K562 (cell line): ENCODE data around the gene TIAM1. TPM values are rescaled to one million over a fixed set of nuclear protein-coding genes. Genes with fewer than 3 reads are reported as not detected.
A peak's percentile ranks its signal among the peaks of the same experiment; 100 is the strongest.

Source experiments
- ATAC-seq: fragments of 200-7000 bp; cut with Tn5 transposase; 3 replicates; pipeline ENCODE4 v1.9.1; 2020; ENCODE audit warnings: moderate library complexity
- BruUV-seq: library from RNA; stranded (reverse); fragments of 400-500 nt; replicated peaks from 2 replicates; lab custom pipeline; 2021; lab: Mats Ljungman, UMichigan
- CTCF ChIA-PET: fragments of 300-600 bp; formaldehyde crosslinking; extraction: SDS; loops from one replicate; lab custom pipeline; 2021; ENCODE audit warnings: low intra/inter-chr PET ratio; lab: Yijun Ruan, JAX
- POLR2A ChIA-PET: fragments of 300-600, 350-650 bp; sonication (Branson Sonifier 250); formaldehyde crosslinking; extraction: SDS; loops from one replicate; lab custom pipeline; 2021; ENCODE audit warnings: antibody characterized with exemption, inconsistent platforms; lab: Yijun Ruan, JAX
- DNase-seq, 4 experiments: peaks; one replicate each; pipeline versions ENCODE4 v3.0.0 to v3.0.0-alpha.2; 2011 to 2018; ENCODE audit warnings: low spot score in 3 of 4, mixed read lengths in 3 of 4; ENCODE audit errors: extremely low read depth in 1 of 4
- FAIRE-seq: peaks from 2 replicates; lab custom pipeline; 2011; peaks lifted over from hg19 to GRCh38; lab: Jason Lieb, UNC
- H2AFZ ChIP-seq: 2 replicates; pipeline ENCODE4 v1.6.0; 2011; ENCODE audit warnings: low read depth, low read length, control low read depth, inconsistent platforms
- H3K27ac ChIP-seq: fragments of 200-600 bp; 3 replicates; pipeline ENCODE4 v1.8.0; 2011; ENCODE audit warnings: low read depth, mild to moderate bottlenecking, control low read depth, inconsistent platforms, low read length, moderate library complexity, mixed read lengths; ENCODE audit errors: extremely low read depth
- H3K27me3 ChIP-seq, 2 experiments: fragments of 300-600 bp in 1 of 2; 2 replicates in 1 of 2; 3 replicates in 1 of 2; pipeline versions ENCODE4 v1.6.0 to v1.8.0; 2011; ENCODE audit warnings: inconsistent platforms in 2 of 2, low read length in 2 of 2, mild to moderate bottlenecking in 1 of 2, mixed read lengths in 1 of 2, moderate library complexity in 1 of 2; ENCODE audit not compliant: control insufficient read depth in 2 of 2, insufficient read depth in 2 of 2
- H3K36me3 ChIP-seq: fragments of 300-600 bp; 3 replicates; pipeline ENCODE4 v1.8.0; 2011; ENCODE audit warnings: mild to moderate bottlenecking, low read length, inconsistent platforms; ENCODE audit not compliant: control insufficient read depth, insufficient read depth
- H3K4me1 ChIP-seq, 2 experiments: fragments of 200-600 bp in 1 of 2; replicated peaks in 1 of 2; 2 replicates in 1 of 2; 3 replicates in 1 of 2; pipeline versions ENCODE4 v1.5.1 to v1.8.0; 2011; ENCODE audit warnings: inconsistent platforms in 2 of 2, low read length in 2 of 2, mild to moderate bottlenecking in 1 of 2, mixed read lengths in 1 of 2, moderate library complexity in 1 of 2; ENCODE audit not compliant: control insufficient read depth in 2 of 2, insufficient read depth in 2 of 2
- H3K4me2 ChIP-seq: 2 replicates; pipeline ENCODE4 v1.6.1; 2011; ENCODE audit warnings: low read length, control low read depth, inconsistent platforms, mixed read lengths; ENCODE audit not compliant: insufficient read depth
- H3K4me3 ChIP-seq: fragments of 200-600 bp; sonication (generic), shearing (Covaris generic); 2 replicates; pipeline ENCODE4 v1.5.1; 2016; ENCODE audit warnings: control low read depth, inconsistent platforms
- H3K79me2 ChIP-seq: fragments of 200-600 bp; 3 replicates; pipeline ENCODE4 v1.8.0; 2011; ENCODE audit warnings: low read length, inconsistent platforms; ENCODE audit not compliant: control insufficient read depth, insufficient read depth
- H3K9ac ChIP-seq, 2 experiments: 2 replicates each; pipeline versions ENCODE4 v1.6.0 to v1.6.1; 2011; ENCODE audit warnings: low read depth in 2 of 2, low read length in 2 of 2, control low read depth in 1 of 2, inconsistent platforms in 1 of 2, mild to moderate bottlenecking in 1 of 2, mixed read lengths in 1 of 2; ENCODE audit not compliant: insufficient read depth in 1 of 2
- H3K9me1 ChIP-seq: one replicate; pipeline ENCODE4 v1.6.0; 2011; ENCODE audit warnings: inconsistent platforms, mild to moderate bottlenecking, low read length, moderate library complexity; ENCODE audit not compliant: control insufficient read depth, insufficient read depth
- H3K9me3 ChIP-seq: replicated peaks from 2 replicates; pipeline ENCODE4 v1.5.1; 2011; ENCODE audit warnings: low read depth, low read length, inconsistent platforms; ENCODE audit not compliant: control insufficient read depth, insufficient read depth
- H4K20me1 ChIP-seq: replicated peaks from 2 replicates; pipeline ENCODE4 v1.6.1; 2011; ENCODE audit warnings: low read length, inconsistent platforms, mixed read lengths; ENCODE audit not compliant: control insufficient read depth, insufficient read depth
- ATF6 ChIP-seq: sonication (generic); formaldehyde crosslinking; IDR thresholded peaks from 2 replicates; pipeline ENCODE4 v1.4.0; 2020; ENCODE audit warnings: mild to moderate bottlenecking, missing genetic modification reagents
- CEBPB ChIP-seq: fragments of 450-650 bp; IDR thresholded peaks from 2 replicates; pipeline ENCODE4 v1.6.1; 2016; ENCODE audit warnings: missing genetic modification characterization, missing compliant biosample characterization
- MEF2D ChIP-seq: conservative IDR thresholded peaks from 2 replicates; pipeline ENCODE4 v1.6.1; 2016; ENCODE audit warnings: low read depth, missing genetic modification characterization, missing compliant biosample characterization
- NFE2L1 ChIP-seq: fragments of 450-650 bp; IDR thresholded peaks from 2 replicates; pipeline ENCODE4 v1.6.1; 2016; ENCODE audit warnings: missing genetic modification characterization, low read depth, mild to moderate bottlenecking, missing compliant biosample characterization, moderate library complexity, borderline replicate concordance
- RNF2 ChIP-seq: sonication (generic); IDR thresholded peaks from 2 replicates; pipeline ENCODE4 v1.6.1; 2016
- SRSF1 ChIP-seq: fragments of 200-400 bp; formaldehyde crosslinking; IDR thresholded peaks from 2 replicates; pipeline ENCODE4 v1.6.1; 2017; ENCODE audit warnings: mild to moderate bottlenecking, low read depth, low read length, moderate library complexity
- SUPT5H ChIP-seq: fragments of 450-650 bp; IDR thresholded peaks from 2 replicates; pipeline ENCODE4 v1.6.1; 2016
- ZFP1 ChIP-seq: fragments of 450-650 bp; formaldehyde crosslinking; IDR thresholded peaks from 2 replicates; pipeline ENCODE4 v1.4.0; 2020; ENCODE audit warnings: mild to moderate bottlenecking, mixed read lengths
- WGBS: fragments of 100-300 bp; shearing (Covaris generic); methylation state at CpG from one replicate; pipeline ENCODE4 v1.1.6; 2016; ENCODE audit warnings: low coverage, mixed read lengths; ENCODE audit not compliant: insufficient coverage; ENCODE audit errors: missing lambda C conversion rate; 5-methylcytosine and 5-hydroxymethylcytosine counted together
- in situ Hi-C: fragments of 300-500 bp; cut with MboI; formaldehyde crosslinking; loops from 4 replicates; pipeline ENCODE4 v1.15.0; 2018; ENCODE audit warnings: inconsistent platforms, mixed read lengths
- intact Hi-C: fragments of 100-400 bp; cut with micrococcal nuclease; formaldehyde crosslinking; loops from 2 replicates; pipeline ENCODE4 v1.14.2; 2022
- polyA plus RNA-seq, 8 experiments: library from polyadenylated mRNA; depleted of rRNA in 4 of 8; stranded (reverse) in 5 of 8; unstranded in 3 of 8; fragments of >200 nt; fragmentation: Nextera tagmentation in 2 of 8; fragmentation: Illumina TruSeq in 1 of 8; extraction: Ambion mirVana in 2 of 8; extraction: Trizol in 1 of 8; gene quantifications; 2 replicates each; pipeline versions ENCODE4 v1.2.1 to v1.2.3, GENCODE V29; 2011 to 2014; ENCODE audit warnings: inconsistent platforms in 1 of 8, missing spikeins in 1 of 8
- total RNA-seq, 7 experiments: library from RNA; depleted of rRNA in 6 of 7; stranded (reverse); fragments of >200 nt in 6 of 7; fragmentation: Illumina TruSeq in 2 of 7; extraction: Trizol in 2 of 7; gene quantifications; 2 replicates each; pipeline versions ENCODE4 v1.2.1 to v1.2.3, GENCODE V29; 2011 to 2021; ENCODE audit warnings: low replicate concordance in 1 of 7

Gene TIAM1
- total and polyA plus RNA-seq, 9 of the 15 experiments (the other 6 are each of a cell fraction or from before 2014, with no cell fraction given) = 0.11 TPM; not detected in 8

DNA sequence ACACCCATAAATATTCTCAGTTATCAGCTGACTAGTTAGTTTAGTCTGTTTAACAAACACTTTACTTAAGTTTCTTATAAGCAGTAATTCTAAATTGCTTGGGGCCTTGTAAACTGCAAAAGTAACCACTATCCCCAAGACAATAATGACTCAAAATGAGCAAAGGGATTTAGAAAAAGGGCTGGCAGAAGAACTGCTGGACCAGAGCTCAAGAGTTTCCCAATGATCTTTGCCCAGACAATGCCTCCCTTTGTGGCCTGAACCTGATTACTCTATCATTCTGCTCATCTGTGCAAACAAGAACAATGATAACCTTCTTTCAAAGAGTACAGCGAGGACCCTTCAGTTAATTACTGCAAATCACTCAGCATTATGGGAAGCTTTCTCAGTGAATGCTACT, 123.5 kb downstream of the TIAM1 start:
- intact Hi-C loops (no loop called here), in situ Hi-C loops (no loop called here)
- 0% methylated on average over 1 of the region's 1 CpG for WGBS
- Histone ChIP-seq H3K4me3 (no peak overlapping the region), H3K9me3 (no peaks in the 10 kb centered on the region), H3K9ac (no peak overlapping the region), H3K79me2 (no peaks in the 10 kb centered on the region), H3K4me2 (no peak overlapping the region), H3K27ac (no peak overlapping the region), H3K9me1 (no peaks in the 10 kb centered on the region), H2AFZ (no peak overlapping the region), H3K4me1 (no peaks in the 10 kb centered on the region), H4K20me1 (no peaks in the 10 kb centered on the region), H3K27me3 (no peaks in the 10 kb centered on the region; a peak in 2 of 5 replicates), H3K36me3 (no peaks in the 10 kb centered on the region)
- no peak for DNase-seq
- POLR2A ChIA-PET = interaction anchor here (0.7 kb wide), 1 partner anchor 62 kb away, joined by 3 read pairs; no protein-coding TSS in a partner anchor
- BruUV-seq = no TSS peak
- no peak for ATAC-seq
- CTCF ChIA-PET = no interaction called here
- FAIRE-seq = peak; percentile 23
- TF ChIP-seq ATF6 (CRISPR knock-in tag) (no peak), ZFP1 (no peak), NFE2L1 (no peak), SUPT5H (no peak), RNF2 (no peak), MEF2D (tag) (no peak), SRSF1 (no peak), CEBPB (no peak)
